Glutamatergic neuron (in vitro differentiated cells): ENCODE data around the gene RIN1. TPM values are rescaled to one million over a fixed set of nuclear protein-coding genes. Genes with fewer than 3 reads are reported as not detected.

ENCODE experiments used
- DNase-seq: peaks from one replicate; pipeline ENCODE4 v3.0.0; 2022
- H3K27ac Mint-ChIP-seq: one replicate; pipeline ENCODE4 v1.8.0; 2020; ENCODE audit warnings: mild to moderate bottlenecking, mixed read lengths, inconsistent platforms; ENCODE audit not compliant: unreplicated experiment
- H3K27me3 Mint-ChIP-seq: one replicate; pipeline ENCODE4 v1.8.0; 2020; ENCODE audit warnings: mild to moderate bottlenecking, moderate library complexity, mixed read lengths, inconsistent platforms; ENCODE audit not compliant: unreplicated experiment
- H3K36me3 Mint-ChIP-seq: one replicate; pipeline ENCODE4 v1.8.0; 2020; ENCODE audit warnings: mild to moderate bottlenecking, mixed read lengths, inconsistent platforms; ENCODE audit not compliant: unreplicated experiment
- H3K4me1 Mint-ChIP-seq: one replicate; pipeline ENCODE4 v1.8.0; 2020; ENCODE audit warnings: mild to moderate bottlenecking, low read depth, mixed read lengths, inconsistent platforms; ENCODE audit not compliant: unreplicated experiment
- H3K4me3 Mint-ChIP-seq: one replicate; pipeline ENCODE4 v1.8.0; 2020; ENCODE audit warnings: mild to moderate bottlenecking, mixed read lengths, inconsistent platforms; ENCODE audit not compliant: unreplicated experiment
- H3K9me3 Mint-ChIP-seq: one replicate; pipeline ENCODE4 v1.8.0; 2020; ENCODE audit warnings: mild to moderate bottlenecking, moderate library complexity, mixed read lengths, inconsistent platforms; ENCODE audit not compliant: unreplicated experiment
- CTCF ChIP-seq: fragments of 200-600 bp; sonication (generic); IDR thresholded peaks from one replicate; pipeline ENCODE4 v1.5.0; 2021; ENCODE audit not compliant: partially characterized antibody, unreplicated experiment
- total RNA-seq: library from RNA; stranded (reverse); fragmentation: NEBNext Ultra II Directional; extraction: Animal tissue kit (Norgen Biotek cat#: 25700); gene quantifications from one replicate; pipeline ENCODE4 v1.2.1, GENCODE V29; 2021; ENCODE audit not compliant: unreplicated experiment

RIN1 gene
- total RNA-seq, 1 donor from 2014 or later = 1.9 TPM

- no peaks in the 10 kb centered on the region for H3K36me3 Mint-ChIP-seq
- H3K27me3 Mint-ChIP-seq = peaks cover 10% of the 10 kb centered on the region
- no peak overlapping the region for H3K27ac Mint-ChIP-seq
- DNase-seq = no peak
- TF ChIP-seq CTCF = no peak
- H3K4me3 Mint-ChIP-seq = peak overlapping the region; percentile 55
- peaks cover 18% of the 10 kb centered on the region for H3K4me1 Mint-ChIP-seq
- no peaks in the 10 kb centered on the region for H3K9me3 Mint-ChIP-seq
Measured at GRCh38 chr11:66335531-66336233, 552 bp downstream of the RIN1 start.

GRCh38 chr11:66334605-66335442 is 1.4 kb downstream of the RIN1 start:
- Mint-ChIP-seq H3K4me1 (peaks cover 18% of the 10 kb centered on the region), H3K9me3 (no peaks in the 10 kb centered on the region), H3K4me3 (peak overlapping the region; percentile 55), H3K27ac (no peak overlapping the region), H3K36me3 (no peaks in the 10 kb centered on the region), H3K27me3 (peaks cover 12% of the 10 kb centered on the region)
- DNase-seq = peak; percentile 40
- no peak for TF ChIP-seq CTCF

GRCh38 chr11:66333896-66334604 is 2.2 kb downstream of the RIN1 start:
- peak overlapping the region; percentile 38 for H3K4me3 Mint-ChIP-seq
- H3K27ac Mint-ChIP-seq = no peak overlapping the region
- peaks cover 16% of the 10 kb centered on the region for H3K4me1 Mint-ChIP-seq
- no peaks in the 10 kb centered on the region for H3K9me3 Mint-ChIP-seq
- no peaks in the 10 kb centered on the region for H3K36me3 Mint-ChIP-seq
- DNase-seq = no peak
- H3K27me3 Mint-ChIP-seq = peaks cover 12% of the 10 kb centered on the region
- TF ChIP-seq CTCF = no peak

- DNase-seq = no peak
- peaks cover 16% of the 10 kb centered on the region for H3K4me1 Mint-ChIP-seq
- H3K4me3 Mint-ChIP-seq = no peak overlapping the region
- no peaks in the 10 kb centered on the region for H3K36me3 Mint-ChIP-seq
- H3K9me3 Mint-ChIP-seq = no peaks in the 10 kb centered on the region
- H3K27ac Mint-ChIP-seq = no peak overlapping the region
- peaks cover 11% of the 10 kb centered on the region for H3K27me3 Mint-ChIP-seq
- no peak for TF ChIP-seq CTCF
Measured at GRCh38 chr11:66333220-66333877, 2.9 kb downstream of the RIN1 start.
